Keratinocyte (primary cell): ENCODE data around the gene PCDHGA2. TPM values are rescaled to one million over a fixed set of nuclear protein-coding genes. Genes with fewer than 3 reads are reported as not detected.

Source experiments
- DNase-seq: peaks from one replicate; pipeline ENCODE4 v3.0.0-alpha.2; 2011; ENCODE audit warnings: low read depth, missing footprints, low spot score
- FAIRE-seq: peaks from 2 replicates; lab custom pipeline; 2011; peaks lifted over from hg19 to GRCh38; lab: Jason Lieb, UNC
- H2AFZ ChIP-seq: 2 replicates; pipeline ENCODE4 v1.6.0; 2012; ENCODE audit warnings: low read length, control low read depth, inconsistent platforms; ENCODE audit not compliant: control insufficient read depth
- H3K27ac ChIP-seq: 2 replicates; pipeline ENCODE4 v1.5.1; 2011; ENCODE audit warnings: low read length; ENCODE audit not compliant: control insufficient read depth, insufficient read depth
- H3K27me3 ChIP-seq: 3 replicates; pipeline ENCODE4 v1.6.0; 2011; ENCODE audit warnings: low read length; ENCODE audit not compliant: control insufficient read depth, insufficient read depth; ENCODE audit errors: extremely low read depth
- H3K36me3 ChIP-seq, 2 experiments: 2 replicates in 1 of 2; 3 replicates in 1 of 2; pipeline ENCODE4 v1.5.1; 2011; ENCODE audit warnings: low read length in 2 of 2, mild to moderate bottlenecking in 1 of 2; ENCODE audit not compliant: control insufficient read depth in 2 of 2, insufficient read depth in 2 of 2; ENCODE audit errors: extremely low read depth in 1 of 2
- H3K4me1 ChIP-seq: 3 replicates; pipeline ENCODE4 v1.5.1; 2011; ENCODE audit warnings: low read length; ENCODE audit not compliant: control insufficient read depth, insufficient read depth; ENCODE audit errors: extremely low read depth
- H3K4me2 ChIP-seq: 3 replicates; pipeline ENCODE4 v1.6.0; 2011; ENCODE audit warnings: low read depth, low read length; ENCODE audit not compliant: control insufficient read depth, insufficient read depth; ENCODE audit errors: extremely low read depth
- H3K4me3 ChIP-seq, 3 experiments: fragments of 200-600 bp in 1 of 3; sonication (generic) in 1 of 3; 2 replicates in 2 of 3; 3 replicates in 1 of 3; pipeline ENCODE4 v1.5.1; 2011 to 2016; ENCODE audit warnings: low read length in 3 of 3, mild to moderate bottlenecking in 3 of 3, control low read depth in 2 of 3, inconsistent platforms in 1 of 3, low read depth in 1 of 3, mixed read lengths in 1 of 3, mixed run types in 1 of 3, moderate library complexity in 1 of 3; ENCODE audit not compliant: control insufficient read depth in 2 of 3, insufficient read depth in 2 of 3; ENCODE audit errors: extremely low read depth in 1 of 3
- H3K79me2 ChIP-seq: 2 replicates; pipeline ENCODE4 v1.6.0; 2012; ENCODE audit warnings: low read length; ENCODE audit not compliant: control insufficient read depth, insufficient read depth
- H3K9ac ChIP-seq: 3 replicates; pipeline ENCODE4 v1.6.0; 2011; ENCODE audit warnings: low read length; ENCODE audit not compliant: control insufficient read depth, insufficient read depth; ENCODE audit errors: extremely low read depth
- H3K9me1 ChIP-seq: 3 replicates; pipeline ENCODE4 v1.6.0; 2011; ENCODE audit warnings: low read length; ENCODE audit not compliant: control insufficient read depth, insufficient read depth; ENCODE audit errors: extremely low read depth
- H3K9me3 ChIP-seq: 2 replicates; pipeline ENCODE4 v1.5.1; 2012; ENCODE audit warnings: low read depth, low read length; ENCODE audit not compliant: control insufficient read depth
- H4K20me1 ChIP-seq: 3 replicates; pipeline ENCODE4 v1.6.0; 2011; ENCODE audit warnings: low read length; ENCODE audit not compliant: control insufficient read depth, insufficient read depth; ENCODE audit errors: extremely low read depth
- CTCF ChIP-seq, 3 experiments: IDR thresholded peaks in 1 of 3; conservative IDR thresholded peaks in 1 of 3; optimal IDR thresholded peaks in 1 of 3; 2 replicates in 2 of 3; 3 replicates in 1 of 3; pipeline versions ENCODE3 to v1.5.1; 2011; ENCODE audit warnings: low read length in 3 of 3, mild to moderate bottlenecking in 3 of 3, moderate library complexity in 2 of 3, control low read depth in 1 of 3, inconsistent platforms in 1 of 3; ENCODE audit not compliant: insufficient read depth in 2 of 3; ENCODE audit errors: extremely low read depth in 1 of 3
- EZH2 ChIP-seq: IDR thresholded peaks from one replicate; pipeline ENCODE4 v1.6.1; 2012; ENCODE audit warnings: inconsistent platforms, mild to moderate bottlenecking, low read length, moderate library complexity
- dilution Hi-C: fragments of 300-500 bp; cut with MboI; formaldehyde crosslinking; loops from one replicate; pipeline ENCODE4 v1.7.0; 2020; ENCODE audit warnings: low sequenced_read_pairs; ENCODE audit not compliant: extremely low pct_ligation_motif_present
- polyA plus RNA-seq, 5 experiments: library from polyadenylated mRNA; depleted of rRNA in 3 of 5; stranded (reverse) in 3 of 5; stranded (forward) in 1 of 5; unstranded in 1 of 5; fragments of >200 nt; gene quantifications; 1 replicate in 1 of 5; 2 replicates in 3 of 5; 3 replicates in 1 of 5; pipeline versions ENCODE4 v1.2.1 to v1.2.3, GENCODE V29; 2011 to 2012; ENCODE audit warnings: missing spikeins in 2 of 5, low read depth in 1 of 5, low replicate concordance in 1 of 5

The PCDHGA2 gene
- polyA plus RNA-seq, 1 donor (not counting 4 experiments of a cell fraction or from before 2014, with no cell fraction given), result 0.14 TPM

- H3K9me3 ChIP-seq, result peaks cover 11% of the 10 kb centered on the region
- peaks cover 12% of the 10 kb centered on the region for H3K27me3 ChIP-seq
- FAIRE-seq, result no peak
- no peak overlapping the region for H3K4me3 ChIP-seq
- H3K9me1 ChIP-seq, result no peaks in the 10 kb centered on the region
- H3K27ac ChIP-seq, result no peak overlapping the region
- H3K36me3 ChIP-seq, result no peaks in the 10 kb centered on the region
- H3K79me2 ChIP-seq, result no peaks in the 10 kb centered on the region
- H3K9ac ChIP-seq, result no peak overlapping the region
- H3K4me1 ChIP-seq, result no peaks in the 10 kb centered on the region
- H2AFZ ChIP-seq, result no peak overlapping the region
- H3K4me2 ChIP-seq, result no peak overlapping the region
- H4K20me1 ChIP-seq, result no peaks in the 10 kb centered on the region
- no peak for DNase-seq
- TF ChIP-seq EZH2 (no peak), CTCF (optimal IDR thresholded peaks at IDR 0.05 in 1 of 3, IDR thresholded peaks at IDR 0.05 in 1 of 3, conservative IDR thresholded peaks at IDR 0.05 in 1 of 3; ENCODE audit: extremely low read depth in 1 of 3, insufficient read depth in 2 of 3, low read length in 3 of 3) (no peak)
- dilution Hi-C loops, result no loop called here
These were observed 17.1 kb downstream of the PCDHGA2 start for GRCh38 chr5:141355641-141356040.

- DNase-seq, result no peak
- H3K4me3 ChIP-seq, result no peak overlapping the region
- TF ChIP-seq EZH2 (no peak), CTCF (optimal IDR thresholded peaks at IDR 0.05 in 1 of 3, IDR thresholded peaks at IDR 0.05 in 1 of 3, conservative IDR thresholded peaks at IDR 0.05 in 1 of 3; ENCODE audit: extremely low read depth in 1 of 3, insufficient read depth in 2 of 3, low read length in 3 of 3) (no peak)
- FAIRE-seq, result no peak
- H3K9me1 ChIP-seq, result no peaks in the 10 kb centered on the region
- dilution Hi-C loops, result no loop called here
- H3K4me2 ChIP-seq, result no peak overlapping the region
- H4K20me1 ChIP-seq, result no peaks in the 10 kb centered on the region
- peaks cover 17% of the 10 kb centered on the region for H3K27me3 ChIP-seq
- H3K36me3 ChIP-seq, result no peaks in the 10 kb centered on the region
- peaks cover 14% of the 10 kb centered on the region for H3K9me3 ChIP-seq
- no peak overlapping the region for H3K9ac ChIP-seq
- no peaks in the 10 kb centered on the region for H3K4me1 ChIP-seq
- H3K79me2 ChIP-seq, result no peaks in the 10 kb centered on the region
- no peak overlapping the region for H2AFZ ChIP-seq
- no peak overlapping the region for H3K27ac ChIP-seq
These were observed 17.6 kb downstream of the PCDHGA2 start for GRCh38 chr5:141356133-141356532.
